ENCODE data around the gene ABTB1.

ABTB1 gene

DNA sequence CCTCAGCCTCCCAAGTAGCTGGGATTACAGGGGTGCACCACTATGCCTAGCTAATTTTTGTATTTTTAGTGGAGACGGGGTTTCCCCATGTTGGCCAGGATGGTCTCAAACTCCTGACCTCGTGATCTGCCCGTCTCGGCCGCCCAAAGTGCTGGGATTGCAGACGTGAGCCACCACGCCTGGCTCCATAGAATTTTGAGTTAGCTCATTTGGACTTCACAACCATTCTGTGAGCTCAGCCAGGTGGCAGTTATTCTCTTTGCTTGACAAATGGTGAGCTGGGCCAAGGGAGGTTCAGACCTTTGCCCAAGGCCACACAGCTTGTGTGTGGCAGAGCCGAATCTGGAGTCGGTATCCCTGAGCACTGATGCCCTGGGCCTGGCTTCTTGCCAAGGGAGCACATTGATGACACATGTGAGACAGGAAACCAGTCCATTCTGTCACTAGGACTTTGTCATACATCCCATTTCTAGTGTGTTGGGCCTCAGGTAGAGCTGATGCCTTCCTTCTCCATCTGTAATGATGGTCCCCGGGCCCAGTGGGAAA, 26.2 kb upstream of the ABTB1 start:
- H3K9ac ChIP-seq (ENCODE audit: low read length): no peak overlapping the region
- H2AFZ ChIP-seq (ENCODE audit: low read depth, low read length): no peak overlapping the region
- no peak overlapping the region for H3K4me2 ChIP-seq (ENCODE audit: low read length)
- H3K27me3 ChIP-seq (ENCODE audit: low read depth, low read length): 0 out of 2 replicates have a peak, but pooled peaks cover 4% of the 10 kb centered on the region
- H4K20me1 ChIP-seq (ENCODE audit: insufficient read depth, low read length): no peaks in the 10 kb centered on the region
- H3K4me1 ChIP-seq (ENCODE audit: low read length): no peaks in the 10 kb centered on the region
- no peak for TF ChIP-seq EZH2phosphoT487 (IDR thresholded peaks at IDR 0.05; ENCODE audit: low read depth)
- TF ChIP-seq, protein P1, sequence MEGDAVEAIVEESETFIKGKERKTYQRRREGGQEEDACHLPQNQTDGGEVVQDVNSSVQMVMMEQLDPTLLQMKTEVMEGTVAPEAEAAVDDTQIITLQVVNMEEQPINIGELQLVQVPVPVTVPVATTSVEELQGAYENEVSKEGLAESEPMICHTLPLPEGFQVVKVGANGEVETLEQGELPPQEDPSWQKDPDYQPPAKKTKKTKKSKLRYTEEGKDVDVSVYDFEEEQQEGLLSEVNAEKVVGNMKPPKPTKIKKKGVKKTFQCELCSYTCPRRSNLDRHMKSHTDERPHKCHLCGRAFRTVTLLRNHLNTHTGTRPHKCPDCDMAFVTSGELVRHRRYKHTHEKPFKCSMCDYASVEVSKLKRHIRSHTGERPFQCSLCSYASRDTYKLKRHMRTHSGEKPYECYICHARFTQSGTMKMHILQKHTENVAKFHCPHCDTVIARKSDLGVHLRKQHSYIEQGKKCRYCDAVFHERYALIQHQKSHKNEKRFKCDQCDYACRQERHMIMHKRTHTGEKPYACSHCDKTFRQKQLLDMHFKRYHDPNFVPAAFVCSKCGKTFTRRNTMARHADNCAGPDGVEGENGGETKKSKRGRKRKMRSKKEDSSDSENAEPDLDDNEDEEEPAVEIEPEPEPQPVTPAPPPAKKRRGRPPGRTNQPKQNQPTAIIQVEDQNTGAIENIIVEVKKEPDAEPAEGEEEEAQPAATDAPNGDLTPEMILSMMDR (IDR thresholded peaks at IDR 0.05; ENCODE audit: low read depth, low read length): no peak
- H3K79me2 ChIP-seq (ENCODE audit: low read length): no peaks in the 10 kb centered on the region
- no peaks in the 10 kb centered on the region for H3K9me3 ChIP-seq (ENCODE audit: insufficient read depth, low read length)
- no peaks in the 10 kb centered on the region for H3K36me3 ChIP-seq (replicated peaks; ENCODE audit: low read depth, low read length)
- H3K27ac ChIP-seq (ENCODE audit: low read length): no peak overlapping the region
- no peak overlapping the region for H3K4me3 ChIP-seq (ENCODE audit: low read length)

- H3K27ac ChIP-seq (ENCODE audit: low read length): no peak overlapping the region
- H3K36me3 ChIP-seq (replicated peaks; ENCODE audit: low read depth, low read length): no peaks in the 10 kb centered on the region
- H3K4me2 ChIP-seq (ENCODE audit: low read length): no peak overlapping the region
- H3K27me3 ChIP-seq (ENCODE audit: low read depth, low read length): 0 out of 2 replicates have a peak, but pooled peaks cover 4% of the 10 kb centered on the region
- H4K20me1 ChIP-seq (ENCODE audit: insufficient read depth, low read length): no peaks in the 10 kb centered on the region
- no peaks in the 10 kb centered on the region for H3K9me3 ChIP-seq (ENCODE audit: insufficient read depth, low read length)
- TF ChIP-seq, protein P1 (IDR thresholded peaks at IDR 0.05; ENCODE audit: low read depth, low read length): no peak
- TF ChIP-seq EZH2phosphoT487 (IDR thresholded peaks at IDR 0.05; ENCODE audit: low read depth): no peak
- H3K4me1 ChIP-seq (ENCODE audit: low read length): peaks cover under 1% of the 10 kb centered on the region; the same call in 1 of the 2 replicates
- no peak overlapping the region for H2AFZ ChIP-seq (ENCODE audit: low read depth, low read length)
- no peaks in the 10 kb centered on the region for H3K79me2 ChIP-seq (ENCODE audit: low read length)
- no peak overlapping the region for H3K4me3 ChIP-seq (ENCODE audit: low read length)
- H3K9ac ChIP-seq (ENCODE audit: low read length): no peak overlapping the region
Measured at GRCh38 chr3:127647166-127647844, 25.4 kb upstream of the ABTB1 start.

- H2AFZ ChIP-seq (ENCODE audit: low read depth, low read length): no peak overlapping the region
- no peaks in the 10 kb centered on the region for H3K9me3 ChIP-seq (ENCODE audit: insufficient read depth, low read length)
- no peak overlapping the region for H3K9ac ChIP-seq (ENCODE audit: low read length)
- H3K4me1 ChIP-seq (ENCODE audit: low read length): peaks cover 6% of the 10 kb centered on the region; the same call in 1 of the 2 replicates
- 0 out of 2 replicates have a peak, but pooled peaks cover 4% of the 10 kb centered on the region for H3K27me3 ChIP-seq (ENCODE audit: low read depth, low read length)
- no peak overlapping the region for H3K27ac ChIP-seq (ENCODE audit: low read length)
- TF ChIP-seq EZH2phosphoT487 (IDR thresholded peaks at IDR 0.05; ENCODE audit: low read depth): no peak
- TF ChIP-seq, protein P1 (IDR thresholded peaks at IDR 0.05; ENCODE audit: low read depth, low read length): no peak
- no peak overlapping the region for H3K4me3 ChIP-seq (ENCODE audit: low read length)
- no peaks in the 10 kb centered on the region for H4K20me1 ChIP-seq (ENCODE audit: insufficient read depth, low read length)
- no peaks in the 10 kb centered on the region for H3K36me3 ChIP-seq (replicated peaks; ENCODE audit: low read depth, low read length)
- no peaks in the 10 kb centered on the region for H3K79me2 ChIP-seq (ENCODE audit: low read length)
- H3K4me2 ChIP-seq (ENCODE audit: low read length): no peak overlapping the region
Measured at GRCh38 chr3:127647845-127648204, 24.9 kb upstream of the ABTB1 start.

DNA sequence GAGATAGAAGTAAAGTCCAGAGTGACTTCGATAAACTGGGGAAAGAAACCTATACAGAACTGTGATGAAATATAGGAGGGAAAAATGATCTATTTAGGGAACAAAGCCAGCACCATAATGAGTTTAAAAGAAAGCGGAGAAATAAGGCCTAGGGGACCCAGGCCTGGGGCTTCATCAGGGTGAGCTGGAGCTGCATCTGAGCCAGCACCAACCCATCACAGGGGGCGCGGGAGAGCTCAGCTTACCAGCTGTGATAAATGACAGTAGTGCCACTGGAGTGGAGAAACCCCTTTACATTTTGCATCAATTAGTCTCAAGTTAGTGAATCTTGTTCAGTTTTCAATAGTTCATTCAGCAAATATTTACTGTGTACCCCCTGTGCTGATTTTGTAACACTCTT, 22.5 kb upstream of the ABTB1 start:
- 0 out of 2 replicates have a peak, but pooled peaks cover 2% of the 10 kb centered on the region for H3K27me3 ChIP-seq (ENCODE audit: low read depth, low read length)
- no peak for TF ChIP-seq EZH2phosphoT487 (IDR thresholded peaks at IDR 0.05; ENCODE audit: low read depth)
- TF ChIP-seq, protein P1 (IDR thresholded peaks at IDR 0.05; ENCODE audit: low read depth, low read length): no peak

More for the DNA sequence above, 22.5 kb upstream of the ABTB1 start:
- H3K4me1 ChIP-seq (ENCODE audit: low read length): peaks cover 20% of the 10 kb centered on the region
- H3K4me2 ChIP-seq (ENCODE audit: low read length): no peak overlapping the region
- no peaks in the 10 kb centered on the region for H3K79me2 ChIP-seq (ENCODE audit: low read length)
- H4K20me1 ChIP-seq (ENCODE audit: insufficient read depth, low read length): no peaks in the 10 kb centered on the region
- no peak overlapping the region for H3K27ac ChIP-seq (ENCODE audit: low read length)
- H3K9me3 ChIP-seq (ENCODE audit: insufficient read depth, low read length): no peaks in the 10 kb centered on the region
- no peak overlapping the region for H3K9ac ChIP-seq (ENCODE audit: low read length)
- H3K36me3 ChIP-seq (replicated peaks; ENCODE audit: low read depth, low read length): no peaks in the 10 kb centered on the region
- H3K4me3 ChIP-seq (ENCODE audit: low read length): no peak overlapping the region
- no peak overlapping the region for H2AFZ ChIP-seq (ENCODE audit: low read depth, low read length)

Measured in OCI-LY3 (cell line).